PC-9 (cell line): ENCODE measurements around the gene BCR. TPM values are rescaled to one million over a fixed set of nuclear protein-coding genes. Genes with fewer than 3 reads are reported as not detected.
A peak's percentile ranks its signal among the peaks of the same experiment; 100 is the strongest.

Experiments
- BruUV-seq: library from RNA; stranded (reverse); fragments of 400-500 nt; replicated peaks from 2 replicates; lab custom pipeline; 2021; lab: Mats Ljungman, UMichigan
- CTCF ChIA-PET: fragments of 300-600 bp; sonication (Branson Sonifier 250); formaldehyde crosslinking; loops from one replicate; lab custom pipeline; 2022; ENCODE audit warnings: antibody characterized with exemption; lab: Charles Lee
- POLR2A ChIA-PET: fragments of 300-600 bp; sonication (Branson Sonifier 250); formaldehyde crosslinking; loops from one replicate; lab custom pipeline; 2022; ENCODE audit warnings: antibody characterized with exemption; ENCODE audit not compliant: unreplicated experiment; lab: Charles Lee
- DNase-seq, 2 experiments: peaks; one replicate each; pipeline versions ENCODE4 v3.0.0 to v3.0.0-alpha.2; 2015 to 2022; ENCODE audit warnings: mixed read lengths in 1 of 2
- H2AFZ ChIP-seq: fragments of 200-600 bp; sonication (generic); 2 replicates; pipeline ENCODE4 v1.8.1; 2017; ENCODE audit warnings: antibody characterized with exemption
- H3F3A ChIP-seq: fragments of 200-600 bp; sonication (generic); 2 replicates; pipeline ENCODE4 v1.8.1; 2017; ENCODE audit warnings: antibody characterized with exemption, mild to moderate bottlenecking, low read depth; ENCODE audit not compliant: insufficient read depth
- H3K27ac ChIP-seq: fragments of 200-600 bp; sonication (generic); 2 replicates; pipeline ENCODE4 v1.6.1; 2016; ENCODE audit warnings: mixed run types
- H3K27me3 ChIP-seq: fragments of 200-600 bp; sonication (generic); 2 replicates; pipeline ENCODE4 v1.6.1; 2016; ENCODE audit warnings: low read depth, mixed run types; ENCODE audit not compliant: insufficient read depth
- H3K36me3 ChIP-seq: fragments of 200-600 bp; sonication (generic); 2 replicates; pipeline ENCODE4 v1.6.1; 2016; ENCODE audit warnings: low read depth, mixed run types
- H3K4me1 ChIP-seq: fragments of 200-600 bp; sonication (generic); replicated peaks from 2 replicates; pipeline ENCODE4 v1.6.1; 2016; ENCODE audit warnings: mixed run types; ENCODE audit not compliant: insufficient read depth
- H3K4me2 ChIP-seq: fragments of 200-600 bp; sonication (generic); 2 replicates; pipeline ENCODE4 v1.6.1; 2017; ENCODE audit warnings: mixed run types
- H3K4me3 ChIP-seq: fragments of 200-600 bp; sonication (generic); 2 replicates; pipeline ENCODE4 v1.6.1; 2016; ENCODE audit warnings: mixed run types
- H3K79me2 ChIP-seq: fragments of 200-600 bp; sonication (generic); 2 replicates; pipeline ENCODE4 v1.6.1; 2017; ENCODE audit warnings: low read depth, mixed run types
- H3K9me2 ChIP-seq: fragments of 200-600 bp; sonication (generic); 2 replicates; pipeline ENCODE4 v1.8.1; 2017; ENCODE audit warnings: mild to moderate bottlenecking; ENCODE audit not compliant: insufficient read depth
- H3K9me3 ChIP-seq: fragments of 200-600 bp; sonication (generic); 2 replicates; pipeline ENCODE4 v1.8.1; 2016; ENCODE audit warnings: low read depth; ENCODE audit not compliant: insufficient read depth
- H4K20me1 ChIP-seq: fragments of 200-600 bp; sonication (generic); 2 replicates; pipeline ENCODE4 v1.8.1; 2017; ENCODE audit not compliant: insufficient read depth
- CTCF ChIP-seq: fragments of 200-600 bp; sonication (generic); conservative IDR thresholded peaks from 2 replicates; pipeline ENCODE4 v1.6.1; 2017; ENCODE audit warnings: mixed run types, antibody characterized with exemption, mild to moderate bottlenecking, moderate library complexity
- EZH2 ChIP-seq: fragments of 200-600 bp; sonication (generic); IDR thresholded peaks from 2 replicates; pipeline ENCODE4 v1.8.0; 2017; ENCODE audit warnings: antibody characterized with exemption, low read depth
- intact Hi-C: fragments of 100-400 bp; cut with micrococcal nuclease; formaldehyde crosslinking; loops from one replicate; pipeline ENCODE4 v1.10.0; 2022; ENCODE audit not compliant: unreplicated experiment
- total RNA-seq: library from RNA; stranded (reverse); gene quantifications from 2 replicates; pipeline ENCODE4 v1.2.3, GENCODE V29; 2021

BCR gene
- total RNA-seq, 1 experiment from 2014 or later: 47.8 TPM

DNA sequence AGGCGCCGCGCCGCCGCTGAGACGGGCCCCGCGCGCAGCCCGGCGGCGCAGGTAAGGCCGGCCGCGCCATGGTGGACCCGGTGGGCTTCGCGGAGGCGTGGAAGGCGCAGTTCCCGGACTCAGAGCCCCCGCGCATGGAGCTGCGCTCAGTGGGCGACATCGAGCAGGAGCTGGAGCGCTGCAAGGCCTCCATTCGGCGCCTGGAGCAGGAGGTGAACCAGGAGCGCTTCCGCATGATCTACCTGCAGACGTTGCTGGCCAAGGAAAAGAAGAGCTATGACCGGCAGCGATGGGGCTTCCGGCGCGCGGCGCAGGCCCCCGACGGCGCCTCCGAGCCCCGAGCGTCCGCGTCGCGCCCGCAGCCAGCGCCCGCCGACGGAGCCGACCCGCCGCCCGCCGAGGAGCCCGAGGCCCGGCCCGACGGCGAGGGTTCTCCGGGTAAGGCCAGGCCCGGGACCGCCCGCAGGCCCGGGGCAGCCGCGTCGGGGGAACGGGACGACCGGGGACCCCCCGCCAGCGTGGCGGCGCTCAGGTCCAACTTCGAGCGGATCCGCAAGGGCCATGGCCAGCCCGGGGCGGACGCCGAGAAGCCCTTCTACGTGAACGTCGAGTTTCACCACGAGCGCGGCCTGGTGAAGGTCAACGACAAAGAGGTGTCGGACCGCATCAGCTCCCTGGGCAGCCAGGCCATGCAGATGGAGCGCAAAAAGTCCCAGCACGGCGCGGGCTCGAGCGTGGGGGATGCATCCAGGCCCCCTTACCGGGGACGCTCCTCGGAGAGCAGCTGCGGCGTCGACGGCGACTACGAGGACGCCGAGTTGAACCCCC, 798 bp downstream of the BCR start:
- intact Hi-C loops: loop anchor here (5.0 kb wide), 2 partner anchors 66 to 81 kb away; no protein-coding TSS in a partner anchor
- Histone ChIP-seq H3K27ac (no peak overlapping the region), H2AFZ (peak overlapping the region; percentile 72; the same call in 1 of the 2 replicates), H3K9me3 (peaks cover 5% of the 10 kb centered on the region; the same call in 1 of the 2 replicates), H3K9me2 (no peaks in the 10 kb centered on the region), H3K4me1 (peaks cover 32% of the 10 kb centered on the region), H3K4me3 (peak overlapping the region; percentile 62), H3F3A (peaks cover 29% of the 10 kb centered on the region), H3K36me3 (peaks cover 3% of the 10 kb centered on the region; the same call in 1 of the 2 replicates), H3K4me2 (peak overlapping the region; percentile 99), H3K27me3 (no peaks in the 10 kb centered on the region), H4K20me1 (peaks cover 38% of the 10 kb centered on the region), H3K79me2 (peaks cover 49% of the 10 kb centered on the region)
- TF ChIP-seq EZH2 (no peak), CTCF (no peak)
- BruUV-seq: no TSS peak
- no peak for DNase-seq
- ChIA-PET POLR2A (interaction anchor here (0.6 kb wide), 1 partner anchor 9 kb away, joined by 5 read pairs; no protein-coding TSS in a partner anchor), CTCF (interaction anchor here (0.6 kb wide), 1 partner anchor 44 kb away, joined by 3 read pairs; no protein-coding TSS in a partner anchor)

GRCh38 chr22:23181721-23182308, 1.5 kb downstream of the BCR start:
- peaks cover 32% of the 10 kb centered on the region for H3K4me1 ChIP-seq
- no peaks in the 10 kb centered on the region for H3K27me3 ChIP-seq
- intact Hi-C loops: loop anchor here (1.0 to 5.0 kb wide), 4 partner anchors 37 to 100 kb away; no protein-coding TSS in a partner anchor
- H3K36me3 ChIP-seq: peaks cover 5% of the 10 kb centered on the region; the same call in 1 of the 2 replicates
- H2AFZ ChIP-seq: no peak overlapping the region; the same call in 1 of the 2 replicates
- no peak for DNase-seq
- H3F3A ChIP-seq: peaks cover 29% of the 10 kb centered on the region
- H3K27ac ChIP-seq: peak overlapping the region; percentile 65; the same call in 1 of the 2 replicates
- TF ChIP-seq EZH2: no peak
- no peak for TF ChIP-seq CTCF
- H3K4me3 ChIP-seq: peak overlapping the region; percentile 62
- ChIA-PET CTCF (no interaction called here), POLR2A (no interaction called here)
- no peaks in the 10 kb centered on the region for H3K9me3 ChIP-seq
- H3K4me2 ChIP-seq: peak overlapping the region; percentile 99
- H3K9me2 ChIP-seq: no peaks in the 10 kb centered on the region
- H4K20me1 ChIP-seq: peaks cover 44% of the 10 kb centered on the region
- BruUV-seq: no TSS peak
- peaks cover 56% of the 10 kb centered on the region for H3K79me2 ChIP-seq

DNA sequence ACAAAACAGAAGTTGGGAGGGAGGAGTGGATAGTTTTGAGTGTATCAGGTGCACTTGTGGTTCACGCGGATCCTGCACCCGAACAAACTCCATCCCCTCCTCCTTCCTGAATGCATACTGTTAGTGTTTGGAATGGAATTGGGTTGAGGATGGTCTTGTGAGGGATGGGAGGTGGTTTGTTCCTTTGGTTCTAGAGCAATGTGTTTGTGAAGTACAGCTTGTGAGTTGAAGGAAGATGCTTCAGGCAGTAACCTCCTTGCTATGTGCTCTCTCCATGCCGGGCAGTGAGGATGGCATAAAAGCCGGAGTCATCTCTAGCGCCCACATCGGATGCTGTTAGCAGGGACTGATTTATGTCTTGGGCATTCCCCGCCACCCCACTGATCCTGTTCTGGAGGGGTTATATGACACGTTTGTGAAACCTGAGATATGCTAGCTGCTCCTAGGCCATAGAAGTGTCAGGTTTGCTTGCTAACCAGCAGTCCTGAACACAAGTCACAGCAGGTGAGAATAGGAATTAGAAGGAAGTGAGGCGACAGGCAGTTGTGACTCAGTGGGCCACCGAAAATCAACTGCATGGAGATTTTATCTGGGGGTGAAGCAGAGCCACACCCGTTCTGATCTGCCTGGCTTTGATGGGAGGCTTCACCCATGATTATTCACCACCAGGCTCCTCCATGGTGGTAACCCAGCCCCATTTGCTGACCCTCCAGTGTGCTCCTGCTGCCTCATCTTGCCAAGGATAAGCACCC, 2.2 kb downstream of the BCR start:
- no peaks in the 10 kb centered on the region for H3K9me2 ChIP-seq
- H3K27ac ChIP-seq: peak overlapping the region; percentile 65
- H3K79me2 ChIP-seq: peaks cover 63% of the 10 kb centered on the region
- H2AFZ ChIP-seq: no peak overlapping the region
- BruUV-seq: TSS peak; percentile 55
- POLR2A ChIA-PET: interaction anchor here (0.7 kb wide), 1 partner anchor 100 kb away, joined by 6 read pairs; no protein-coding TSS in a partner anchor
- H3K27me3 ChIP-seq: no peaks in the 10 kb centered on the region
- H3K4me2 ChIP-seq: peak overlapping the region; percentile 99
- H3K36me3 ChIP-seq: peaks cover 5% of the 10 kb centered on the region; the same call in 1 of the 2 replicates
- H3K9me3 ChIP-seq: no peaks in the 10 kb centered on the region
- H4K20me1 ChIP-seq: peaks cover 50% of the 10 kb centered on the region
- peak overlapping the region; percentile 62 for H3K4me3 ChIP-seq
- intact Hi-C loops: loop anchor here (1.0 to 5.0 kb wide), 4 partner anchors 36 to 100 kb away; no protein-coding TSS in a partner anchor
- H3F3A ChIP-seq: peaks cover 29% of the 10 kb centered on the region
- DNase-seq: peak; percentile 61 to 97
- no peak for TF ChIP-seq CTCF
- TF ChIP-seq EZH2: no peak
- peaks cover 30% of the 10 kb centered on the region for H3K4me1 ChIP-seq
- CTCF ChIA-PET: no interaction called here
